Measurements from ENCODE around the gene MARCO. TPM values are rescaled to one million over a fixed set of nuclear protein-coding genes. Genes with fewer than 3 reads are reported as not detected.
"Not testable (repeated sequence)": the region's sequence is repeated elsewhere in the genome, so short reads cannot be mapped to it uniquely, and the experiment has no call there.

Gene MARCO
- total RNA-seq, 1 experiment from 2014 or later: not detected

DNA sequence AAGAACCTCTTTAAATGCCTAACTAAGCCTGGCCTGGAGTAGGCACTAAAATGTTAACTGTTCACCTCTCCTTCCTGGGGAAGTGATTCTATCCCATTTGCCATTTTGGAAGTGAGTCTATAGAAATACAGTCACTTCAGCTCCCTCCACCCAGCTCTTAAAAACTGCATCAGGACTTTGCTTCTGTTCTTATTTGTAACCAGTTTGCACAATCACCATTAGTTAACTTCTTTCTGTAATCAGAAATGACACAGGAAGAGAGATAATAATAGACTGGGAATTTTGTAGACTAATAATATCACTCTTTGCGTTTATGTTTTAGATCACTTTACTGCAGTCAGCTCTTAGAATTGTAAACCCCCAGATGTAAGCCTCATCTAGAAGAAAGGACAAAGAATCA lies 16.0 kb upstream of the MARCO start:
- DNase-seq (ENCODE audit: low spot score): no peak

- no peak for DNase-seq (ENCODE audit: low spot score)
These were observed 12.9 kb upstream of the MARCO start for GRCh38 chr2:118929059-118929458.

DNA sequence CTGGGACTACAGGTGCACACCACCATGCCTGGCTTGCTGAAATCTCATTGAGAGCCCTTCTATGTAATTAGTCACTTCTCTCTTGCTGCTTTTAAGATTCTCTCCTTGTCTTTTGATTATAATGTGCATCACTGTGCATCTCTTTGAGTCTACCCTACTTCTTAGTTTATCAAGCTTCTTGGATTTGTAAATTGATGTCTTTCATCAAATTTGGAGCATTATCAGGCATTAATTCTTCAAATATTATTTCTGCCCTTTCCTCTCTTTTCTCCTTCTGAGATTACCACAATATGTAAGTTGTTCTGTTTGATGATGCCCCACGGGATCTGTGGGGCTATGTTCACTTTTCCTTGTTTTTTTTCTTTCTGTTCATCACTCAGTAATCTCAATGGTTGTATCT lies 9.0 kb upstream of the MARCO start:
- DNase-seq (ENCODE audit: low spot score): no peak

DNA sequence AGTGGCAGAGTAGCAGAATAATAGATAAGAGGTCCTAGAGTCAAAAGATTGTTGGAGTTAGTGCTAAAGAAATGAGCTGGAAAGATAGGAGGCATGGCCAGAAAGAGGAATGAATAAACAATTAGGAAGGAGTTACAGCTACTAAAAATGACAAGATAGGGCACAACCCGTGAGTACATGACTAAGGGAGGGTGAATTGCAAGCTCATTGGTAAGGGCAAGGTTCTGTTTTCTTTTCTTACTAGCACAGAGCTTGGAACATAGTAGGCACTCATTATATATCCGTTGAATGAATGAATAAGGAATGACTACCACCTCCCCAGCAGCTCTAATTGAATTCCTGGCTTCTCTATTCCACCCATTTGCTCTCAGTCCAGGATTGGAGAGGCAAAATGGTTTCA lies 5.7 kb upstream of the MARCO start:
- no peak for DNase-seq (ENCODE audit: low spot score)

- DNase-seq (ENCODE audit: low spot score): no peak
These were observed 5.1 kb upstream of the MARCO start for GRCh38 chr2:118936936-118937335.

DNA sequence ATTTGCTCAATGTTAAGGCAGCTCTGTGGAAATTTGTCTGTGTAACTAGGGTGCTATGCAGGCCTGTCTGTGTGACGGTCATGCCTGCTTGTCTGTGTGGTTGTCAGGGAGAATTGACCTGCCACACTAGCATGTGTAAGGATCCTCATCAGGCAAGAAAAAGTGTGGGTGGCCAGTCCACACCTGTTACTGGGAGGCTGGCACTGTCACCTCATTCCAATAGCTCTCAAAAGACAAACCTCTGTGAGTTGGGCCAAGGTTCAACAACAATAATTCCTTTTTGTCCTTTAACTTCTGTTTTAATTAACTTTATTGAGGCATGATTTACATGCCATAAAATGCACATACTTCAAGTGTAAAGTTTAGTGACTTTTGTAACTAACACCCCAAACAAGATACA lies 4.2 kb upstream of the MARCO start:
- DNase-seq (ENCODE audit: low spot score): no peak

GRCh38 chr2:118939994-118940393 lies 2.0 kb upstream of the MARCO start:
- no peak for DNase-seq (ENCODE audit: low spot score)

GRCh38 chr2:118940486-118941120 lies 1.4 kb upstream of the MARCO start:
- no peak for DNase-seq (ENCODE audit: low spot score)

- DNase-seq (ENCODE audit: low spot score): no peak
These were observed 1.3 kb downstream of the MARCO start for GRCh38 chr2:118943286-118943685.

DNA sequence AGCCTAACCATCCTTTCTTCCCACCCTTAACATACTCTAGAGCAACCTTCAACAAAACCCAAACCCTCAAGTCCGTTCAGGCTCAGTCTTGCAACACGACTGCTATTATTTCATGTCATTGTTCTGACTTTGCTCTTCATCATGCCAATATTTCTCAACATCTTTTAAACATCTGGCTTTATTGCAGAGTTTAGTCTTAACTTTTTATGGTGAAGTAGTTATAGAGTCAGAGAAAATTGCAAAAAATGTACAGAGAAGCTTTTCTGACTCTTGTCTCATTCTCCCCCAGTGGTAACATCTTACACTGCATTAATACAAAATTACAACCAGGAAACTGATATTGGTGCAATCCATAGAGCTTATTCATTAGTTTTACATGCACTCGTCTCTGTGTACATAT lies 3.9 kb downstream of the MARCO start:
- no peak for DNase-seq (ENCODE audit: low spot score)

- DNase-seq (ENCODE audit: low spot score): not testable (repeated sequence)
These were observed 6.3 kb downstream of the MARCO start for GRCh38 chr2:118948266-118948665.

DNA sequence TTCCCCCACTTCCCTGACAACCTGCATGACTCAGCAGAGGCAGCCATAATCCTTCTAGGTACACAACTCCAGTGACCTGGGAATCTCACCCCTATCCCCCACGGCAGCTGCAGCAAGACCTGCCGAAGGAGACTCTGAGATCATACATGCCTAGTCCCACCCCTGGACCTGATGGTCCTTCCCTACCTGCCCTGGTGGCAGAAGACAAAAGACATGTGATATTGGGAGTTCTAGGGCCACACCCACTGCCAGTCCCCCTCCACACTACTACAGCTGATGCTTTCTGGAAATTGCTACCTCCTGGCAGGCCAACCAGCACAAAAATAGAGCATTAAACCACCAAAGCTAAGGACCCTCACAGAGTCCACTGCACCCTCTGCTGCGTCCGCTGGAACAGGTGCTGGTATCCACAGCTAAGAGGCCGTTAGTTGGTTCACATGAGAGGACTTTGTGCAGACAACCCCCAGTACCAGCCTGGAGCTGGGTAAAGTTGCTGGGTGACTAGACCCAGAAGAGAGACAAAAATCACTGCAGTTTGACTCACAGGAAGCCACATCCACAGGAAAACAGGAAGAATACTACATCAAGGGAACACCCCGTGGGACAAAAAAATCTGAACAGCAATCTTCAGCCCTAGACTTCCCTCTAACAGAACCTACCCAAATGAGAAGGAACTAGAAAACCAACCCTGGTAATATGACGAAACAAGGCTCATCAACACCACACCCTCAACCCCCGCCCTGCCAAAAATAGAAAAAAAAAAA lies 12.5 kb downstream of the MARCO start:
- peak; percentile 4 for DNase-seq (ENCODE audit: low spot score)

DNA sequence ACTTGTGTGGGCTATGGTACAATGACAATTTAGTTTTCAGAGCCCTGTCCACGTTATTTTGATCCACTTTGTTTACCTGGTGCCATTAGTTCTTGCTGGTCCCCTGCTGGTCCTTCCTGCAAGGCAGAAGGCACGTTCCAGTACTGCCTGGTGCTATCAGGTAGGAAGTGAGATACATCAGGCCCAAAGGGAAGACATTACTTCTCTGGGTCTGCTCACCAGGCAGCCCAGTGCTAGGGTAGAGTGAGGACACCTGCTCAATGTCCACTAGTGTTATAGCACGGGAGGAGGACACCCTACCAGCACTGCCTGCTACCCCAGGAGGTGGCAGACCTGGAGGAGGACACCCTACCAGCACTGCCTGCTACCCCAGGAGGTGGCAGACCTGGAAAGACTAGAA lies 23.7 kb downstream of the MARCO start:
- no peak for DNase-seq (ENCODE audit: low spot score)

DNA sequence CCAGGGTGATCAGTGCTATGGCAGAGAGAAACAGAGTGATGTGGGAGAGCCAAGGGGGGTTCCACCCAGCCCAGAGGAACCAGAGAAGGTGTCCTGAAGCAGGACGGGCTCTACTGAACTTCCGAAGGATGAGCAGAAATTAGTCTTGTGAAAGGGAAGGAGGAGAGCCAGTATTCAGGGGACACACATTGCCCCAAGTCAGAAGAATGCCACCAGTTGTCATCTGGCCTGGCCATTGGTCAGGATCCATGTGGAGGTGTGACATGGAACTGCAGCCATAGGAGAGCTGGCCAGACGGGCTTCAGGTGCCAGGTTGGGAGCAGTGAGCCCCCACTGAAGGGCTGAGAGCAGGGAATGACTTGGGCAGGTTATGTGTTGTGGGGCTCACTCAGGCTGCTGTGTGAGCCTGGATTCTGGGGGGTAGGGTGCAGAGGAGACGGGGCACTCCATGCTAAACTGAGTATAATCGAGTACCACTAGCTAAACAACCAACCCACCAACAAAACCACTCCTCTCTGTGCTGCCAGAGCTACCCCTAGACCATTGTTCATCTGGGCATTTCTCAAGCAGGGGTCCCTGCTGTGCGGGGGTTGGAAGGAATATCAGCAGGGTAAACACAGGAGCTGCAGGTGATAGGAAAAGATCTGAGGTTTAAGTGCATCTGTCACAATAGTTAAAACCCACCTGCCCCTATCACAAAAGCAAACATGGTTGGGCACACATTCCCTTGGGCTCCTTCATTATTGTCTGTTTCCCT lies 25.3 kb downstream of the MARCO start:
- DNase-seq (ENCODE audit: low spot score): no peak

DNA sequence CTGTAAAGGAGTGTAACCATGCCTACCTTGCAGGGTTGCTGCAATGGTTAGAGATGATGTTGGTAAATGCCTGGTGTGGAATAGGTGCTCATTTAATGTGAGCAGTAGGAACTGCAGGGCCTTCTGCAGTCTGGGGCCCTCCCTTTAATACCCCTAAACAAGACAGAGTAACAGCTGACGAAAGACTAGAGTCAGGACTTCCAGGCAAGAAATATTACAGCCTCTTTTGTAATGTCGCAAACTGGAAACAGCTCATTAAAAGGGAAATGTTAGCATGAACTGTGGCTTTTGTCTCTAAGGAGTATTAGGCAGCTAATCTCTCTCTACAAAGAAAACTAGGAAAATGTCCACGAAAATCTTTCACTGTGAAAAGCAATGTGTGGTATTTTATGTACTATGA lies 26.0 kb downstream of the MARCO start:
- DNase-seq (ENCODE audit: low spot score): no peak

DNA sequence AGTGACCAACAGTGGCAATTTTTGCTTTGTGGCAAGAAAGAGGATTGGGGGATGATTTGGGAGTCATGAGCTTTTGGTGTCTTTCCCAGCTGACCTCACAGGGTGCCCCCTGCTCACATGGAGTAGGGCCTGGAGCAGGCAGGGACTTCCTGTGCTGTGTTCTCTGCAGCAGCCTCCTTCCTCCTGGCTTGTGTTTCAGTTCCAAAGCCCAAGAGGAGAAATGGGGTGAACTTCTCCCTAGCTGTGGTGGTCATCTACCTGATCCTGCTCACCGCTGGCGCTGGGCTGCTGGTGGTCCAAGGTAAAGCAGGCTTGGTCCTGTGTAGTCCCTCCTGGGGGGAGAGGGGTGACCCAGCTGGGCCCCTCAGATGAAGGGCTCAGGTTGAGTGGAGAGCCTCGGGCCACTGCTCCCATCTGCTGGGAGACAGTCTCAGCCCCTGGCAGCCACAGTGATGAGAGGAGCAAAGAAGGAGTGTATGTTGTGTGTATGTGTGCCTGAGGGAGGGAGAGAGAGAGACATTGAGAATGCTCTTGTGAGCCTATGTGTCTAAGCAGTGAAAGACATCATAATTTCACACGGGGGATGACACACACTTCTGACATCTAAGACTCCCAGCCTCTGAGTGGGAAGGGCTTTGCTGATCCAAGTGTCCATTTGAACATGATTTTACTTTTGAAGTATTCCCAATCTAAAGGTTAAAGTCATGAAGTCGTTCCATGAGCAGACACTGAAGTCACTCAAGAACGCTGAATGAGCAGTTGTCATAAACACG lies 27.2 kb downstream of the MARCO start:
- no peak for DNase-seq (ENCODE audit: low spot score)

DNA sequence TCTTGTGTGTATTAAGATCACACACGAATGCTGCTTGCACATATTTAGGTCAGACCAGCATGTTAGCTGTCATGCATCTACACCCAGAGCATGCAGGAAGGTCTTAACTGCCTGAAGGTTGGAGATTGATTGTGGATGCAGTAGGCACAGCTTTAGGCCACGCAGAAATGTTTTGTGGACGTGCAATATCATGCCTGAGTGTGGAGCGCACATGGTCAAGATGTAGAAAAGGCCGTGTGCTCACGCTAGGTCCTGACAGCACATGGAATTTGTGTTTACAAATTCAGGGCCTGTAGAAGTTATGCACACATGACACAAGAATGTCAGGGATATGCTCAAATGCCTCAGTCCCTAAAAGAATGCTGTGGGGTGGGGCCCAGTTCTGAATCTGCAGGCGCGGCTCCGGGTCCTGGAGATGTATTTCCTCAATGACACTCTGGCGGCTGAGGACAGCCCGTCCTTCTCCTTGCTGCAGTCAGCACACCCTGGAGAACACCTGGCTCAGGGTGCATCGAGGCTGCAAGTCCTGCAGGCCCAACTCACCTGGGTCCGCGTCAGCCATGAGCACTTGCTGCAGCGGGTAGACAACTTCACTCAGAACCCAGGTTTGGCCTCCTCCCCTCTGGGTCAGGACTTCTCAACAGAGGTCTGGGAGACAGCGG lies 27.9 kb downstream of the MARCO start:
- DNase-seq (ENCODE audit: low spot score): no peak

DNA sequence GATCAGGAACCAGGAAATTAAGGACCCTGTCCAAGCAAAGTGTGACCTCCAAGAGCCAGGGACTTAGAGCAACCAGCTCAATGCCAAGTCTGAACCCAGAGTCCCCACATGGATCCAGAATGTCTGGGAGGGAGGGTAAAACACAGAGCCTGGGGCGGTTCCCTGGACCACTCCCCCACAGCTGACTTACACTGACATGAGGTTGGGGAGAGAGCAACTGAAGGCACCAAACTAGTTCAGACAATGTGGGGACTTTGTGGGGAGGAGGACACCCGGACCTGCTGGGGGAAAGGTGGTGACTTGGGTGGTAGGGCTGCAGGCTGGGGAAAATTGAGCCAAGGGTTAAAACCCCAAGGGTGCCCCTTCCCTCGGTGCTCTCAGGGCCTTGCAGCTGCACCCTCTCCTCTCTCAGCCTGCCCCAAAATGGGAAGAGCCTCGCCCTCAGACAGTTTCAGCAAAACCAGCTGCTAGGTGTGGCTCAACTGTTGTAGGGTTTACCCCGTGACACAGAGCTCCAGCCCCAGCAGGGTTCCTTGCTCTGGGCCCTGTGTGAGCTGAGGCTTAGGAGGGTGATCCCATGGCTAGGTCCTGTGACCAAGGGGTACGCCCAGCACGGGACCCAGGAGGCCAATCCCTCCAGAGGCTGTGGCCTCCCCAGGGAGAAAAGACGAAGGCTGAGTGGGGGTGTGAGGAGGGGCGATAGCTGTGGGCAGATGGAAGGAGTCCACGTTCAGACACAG lies 28.6 kb downstream of the MARCO start:
- DNase-seq (ENCODE audit: low spot score): no peak

- DNase-seq (ENCODE audit: low spot score): no peak
These were observed 29.5 kb downstream of the MARCO start for GRCh38 chr2:118971245-118972122.

GRCh38 chr2:118973542-118973951 lies 31.6 kb downstream of the MARCO start:
- DNase-seq (ENCODE audit: low spot score): no peak

Data from A172 (cell line).